Measurements from ENCODE around the gene RERE. TPM values are rescaled to one million over a fixed set of nuclear protein-coding genes. Genes with fewer than 3 reads are reported as not detected.
"Not testable (repeated sequence)": the region's sequence is repeated elsewhere in the genome, so short reads cannot be mapped to it uniquely, and the experiment has no call there.

Gene RERE
- polyA plus RNA-seq, 2 donors: 14.0 to 24.4 TPM

GRCh38 chr1:8822373-8823294 is 5.2 kb upstream of the RERE start:
- WGBS, 2 donors: 61 to 64% methylated on average over 10 of the region's 10 CpGs
- Histone ChIP-seq H3K27ac (ENCODE audit: low read depth in 2 of 2, low read length in 1 of 2) (no peak overlapping the region), H3K4me3 (ENCODE audit: low read depth in 1 of 2, low read length in 2 of 2) (no peak overlapping the region), H3K36me3 (ENCODE audit: control insufficient read depth in 2 of 2, insufficient read depth in 2 of 2, low read length in 1 of 2) (no peaks in the 10 kb centered on the region), H3K9me3 (ENCODE audit: control insufficient read depth in 2 of 2, insufficient read depth in 1 of 2, low read depth in 1 of 2, low read length in 1 of 2) (no peaks in the 10 kb centered on the region), H3K4me1 (ENCODE audit: control insufficient read depth in 2 of 2, insufficient read depth in 2 of 2, low read length in 1 of 2) (peaks cover 0 to 2% of the 10 kb centered on the region in 2 donors), H3K27me3 (ENCODE audit: control insufficient read depth in 1 of 2, insufficient read depth in 2 of 2, low read length in 2 of 2) (no peaks in the 10 kb centered on the region)

- no peaks in the 10 kb centered on the region for H3K27me3 ChIP-seq (ENCODE audit: control insufficient read depth in 1 of 2, insufficient read depth in 2 of 2, low read length in 2 of 2)
- WGBS, 2 donors: 59 to 62% methylated on average over 2 of the region's 2 CpGs
Measured at GRCh38 chr1:8821084-8821483, 3.6 kb upstream of the RERE start.

GRCh38 chr1:8818789-8819188 is 1.3 kb upstream of the RERE start:
- H3K36me3 ChIP-seq (ENCODE audit: control insufficient read depth in 2 of 2, insufficient read depth in 2 of 2, low read length in 1 of 2); H3K9me3 ChIP-seq (ENCODE audit: control insufficient read depth in 2 of 2, insufficient read depth in 1 of 2, low read depth in 1 of 2, low read length in 1 of 2); H3K4me3 ChIP-seq (ENCODE audit: low read depth in 1 of 2, low read length in 2 of 2); H3K27me3 ChIP-seq (ENCODE audit: control insufficient read depth in 1 of 2, insufficient read depth in 2 of 2, low read length in 2 of 2); H3K4me1 ChIP-seq (ENCODE audit: control insufficient read depth in 2 of 2, insufficient read depth in 2 of 2, low read length in 1 of 2); H3K27ac ChIP-seq (ENCODE audit: low read depth in 2 of 2, low read length in 1 of 2): not testable (repeated sequence)
- 75 to 81% methylated on average over 11 of the region's 13 CpGs for WGBS, 2 donors

More at GRCh38 chr1:8821084-8821483, 3.6 kb upstream of the RERE start:
- H3K27ac ChIP-seq (ENCODE audit: low read depth in 2 of 2, low read length in 1 of 2): no peak overlapping the region
- H3K9me3 ChIP-seq (ENCODE audit: control insufficient read depth in 2 of 2, insufficient read depth in 1 of 2, low read depth in 1 of 2, low read length in 1 of 2): no peaks in the 10 kb centered on the region
- no peak overlapping the region for H3K4me3 ChIP-seq (ENCODE audit: low read depth in 1 of 2, low read length in 2 of 2)
- H3K4me1 ChIP-seq (ENCODE audit: control insufficient read depth in 2 of 2, insufficient read depth in 2 of 2, low read length in 1 of 2): peaks cover 0 to 2% of the 10 kb centered on the region in 2 donors
- H3K36me3 ChIP-seq (ENCODE audit: control insufficient read depth in 2 of 2, insufficient read depth in 2 of 2, low read length in 1 of 2): no peaks in the 10 kb centered on the region

DNA sequence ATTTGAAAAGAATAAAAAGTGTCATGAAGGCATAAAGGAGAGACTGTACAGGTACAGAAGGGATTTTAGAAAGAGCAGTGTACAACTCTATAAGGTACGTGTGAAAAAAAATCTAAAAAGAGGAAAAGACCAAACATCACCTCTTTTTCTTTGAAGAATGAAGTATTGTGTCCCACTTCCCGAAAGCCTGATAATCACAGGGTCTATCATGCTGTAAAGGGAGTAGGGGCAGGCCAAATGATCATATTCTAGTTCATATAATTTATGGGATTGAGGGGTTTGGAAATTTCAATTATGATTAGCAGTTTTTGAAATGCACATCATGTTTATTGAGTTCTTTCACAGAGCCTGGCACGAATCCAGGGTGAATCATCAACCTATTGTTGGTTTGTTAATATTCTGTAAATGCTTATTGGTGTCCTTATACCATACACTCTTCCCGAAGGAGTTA is 910 bp upstream of the RERE start:
- H3K27me3 ChIP-seq (ENCODE audit: control insufficient read depth in 1 of 2, insufficient read depth in 2 of 2, low read length in 2 of 2): no peaks in the 10 kb centered on the region
- H3K36me3 ChIP-seq (ENCODE audit: control insufficient read depth in 2 of 2, insufficient read depth in 2 of 2, low read length in 1 of 2): no peaks in the 10 kb centered on the region
- peaks cover 0 to 2% of the 10 kb centered on the region in 2 donors for H3K4me1 ChIP-seq (ENCODE audit: control insufficient read depth in 2 of 2, insufficient read depth in 2 of 2, low read length in 1 of 2)
- no peaks in the 10 kb centered on the region for H3K9me3 ChIP-seq (ENCODE audit: control insufficient read depth in 2 of 2, insufficient read depth in 1 of 2, low read depth in 1 of 2, low read length in 1 of 2)
- H3K27ac ChIP-seq (ENCODE audit: low read depth in 2 of 2, low read length in 1 of 2): peak overlapping the region in 1 of 2 donors; percentile 100
- 6% methylated on average over 4 of the region's 4 CpGs for WGBS, 2 donors
- H3K4me3 ChIP-seq (ENCODE audit: low read depth in 1 of 2, low read length in 2 of 2): peak overlapping the region in 1 of 2 donors; percentile 91

DNA sequence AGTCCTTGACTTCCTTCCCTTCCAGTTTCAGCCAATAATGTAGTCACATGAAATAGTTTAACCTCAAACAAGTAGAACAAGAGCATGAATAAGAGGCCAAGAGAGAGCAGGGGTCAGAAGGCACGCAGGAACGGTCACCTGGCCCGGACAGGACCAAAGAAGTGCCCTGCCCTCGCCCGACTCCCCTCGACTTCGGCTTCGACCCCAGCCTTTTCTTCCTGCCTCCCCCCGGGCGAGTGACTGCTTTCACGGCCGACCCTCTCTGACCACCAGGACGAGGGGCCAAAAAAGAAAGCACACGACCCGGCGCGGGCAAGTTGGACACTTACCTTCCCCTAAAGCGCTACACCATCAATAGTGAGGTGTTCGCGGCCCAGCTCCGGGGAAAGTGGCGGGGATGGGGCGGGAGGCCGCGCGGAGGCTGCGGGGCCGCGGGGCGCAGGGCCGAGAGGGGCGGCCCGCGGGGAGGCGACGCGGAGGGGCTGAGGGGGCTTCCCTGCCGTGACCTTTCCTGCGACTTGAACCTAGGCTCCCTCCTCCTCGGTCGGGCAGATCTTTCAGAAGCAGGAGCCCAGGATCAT is 519 bp downstream of the RERE start:
- no peaks in the 10 kb centered on the region for H3K36me3 ChIP-seq (ENCODE audit: control insufficient read depth in 2 of 2, insufficient read depth in 2 of 2, low read length in 1 of 2)

GRCh38 chr1:8816264-8816663 is 1.2 kb downstream of the RERE start:
- peaks cover 0 to 3% of the 10 kb centered on the region in 2 donors for H3K4me1 ChIP-seq (ENCODE audit: control insufficient read depth in 2 of 2, insufficient read depth in 2 of 2, low read length in 1 of 2)

More for the DNA sequence above, 519 bp downstream of the RERE start:
- H3K27me3 ChIP-seq (ENCODE audit: control insufficient read depth in 1 of 2, insufficient read depth in 2 of 2, low read length in 2 of 2): no peaks in the 10 kb centered on the region
- 0 to 1% methylated on average over 40 to 41 of the region's 41 CpGs for WGBS, 2 donors
- peak overlapping the region; percentile 63 to 91 for H3K4me3 ChIP-seq (ENCODE audit: low read depth in 1 of 2, low read length in 2 of 2)
- H3K4me1 ChIP-seq (ENCODE audit: control insufficient read depth in 2 of 2, insufficient read depth in 2 of 2, low read length in 1 of 2): no peaks in the 10 kb centered on the region
- H3K27ac ChIP-seq (ENCODE audit: low read depth in 2 of 2, low read length in 1 of 2): peak overlapping the region; percentile 97 to 98
- H3K9me3 ChIP-seq (ENCODE audit: control insufficient read depth in 2 of 2, insufficient read depth in 1 of 2, low read depth in 1 of 2, low read length in 1 of 2): no peaks in the 10 kb centered on the region

GRCh38 chr1:8815582-8816151 is 1.8 kb downstream of the RERE start:
- peak overlapping the region; percentile 66 to 74 for H3K27ac ChIP-seq (ENCODE audit: low read depth in 2 of 2, low read length in 1 of 2)
- H3K36me3 ChIP-seq (ENCODE audit: control insufficient read depth in 2 of 2, insufficient read depth in 2 of 2, low read length in 1 of 2): no peaks in the 10 kb centered on the region
- 7 to 8% methylated on average over 2 of the region's 2 CpGs for WGBS, 2 donors
- H3K9me3 ChIP-seq (ENCODE audit: control insufficient read depth in 2 of 2, insufficient read depth in 1 of 2, low read depth in 1 of 2, low read length in 1 of 2): no peaks in the 10 kb centered on the region
- H3K4me3 ChIP-seq (ENCODE audit: low read depth in 1 of 2, low read length in 2 of 2): peak overlapping the region; percentile 31 to 91
- H3K4me1 ChIP-seq (ENCODE audit: control insufficient read depth in 2 of 2, insufficient read depth in 2 of 2, low read length in 1 of 2): peaks cover 0 to 3% of the 10 kb centered on the region in 2 donors
- H3K27me3 ChIP-seq (ENCODE audit: control insufficient read depth in 1 of 2, insufficient read depth in 2 of 2, low read length in 2 of 2): no peaks in the 10 kb centered on the region

More at GRCh38 chr1:8816264-8816663, 1.2 kb downstream of the RERE start:
- Histone ChIP-seq H3K4me3 (ENCODE audit: low read depth in 1 of 2, low read length in 2 of 2) (peak overlapping the region in 1 of 2 donors; percentile 91), H3K27ac (ENCODE audit: low read depth in 2 of 2, low read length in 1 of 2) (peak overlapping the region in 1 of 2 donors; percentile 97), H3K36me3 (ENCODE audit: control insufficient read depth in 2 of 2, insufficient read depth in 2 of 2, low read length in 1 of 2) (no peaks in the 10 kb centered on the region), H3K27me3 (ENCODE audit: control insufficient read depth in 1 of 2, insufficient read depth in 2 of 2, low read length in 2 of 2) (no peaks in the 10 kb centered on the region), H3K9me3 (ENCODE audit: control insufficient read depth in 2 of 2, insufficient read depth in 1 of 2, low read depth in 1 of 2, low read length in 1 of 2) (no peaks in the 10 kb centered on the region)
- WGBS, 2 donors: 5 to 7% methylated on average over 3 of the region's 3 CpGs

- no peak overlapping the region for H3K4me3 ChIP-seq (ENCODE audit: low read depth in 1 of 2, low read length in 2 of 2)
- no peaks in the 10 kb centered on the region for H3K27me3 ChIP-seq (ENCODE audit: control insufficient read depth in 1 of 2, insufficient read depth in 2 of 2, low read length in 2 of 2)
- H3K36me3 ChIP-seq (ENCODE audit: control insufficient read depth in 2 of 2, insufficient read depth in 2 of 2, low read length in 1 of 2): no peaks in the 10 kb centered on the region
- no peaks in the 10 kb centered on the region for H3K9me3 ChIP-seq (ENCODE audit: control insufficient read depth in 2 of 2, insufficient read depth in 1 of 2, low read depth in 1 of 2, low read length in 1 of 2)
- peak overlapping the region; percentile 20 to 21 for H3K27ac ChIP-seq (ENCODE audit: low read depth in 2 of 2, low read length in 1 of 2)
- H3K4me1 ChIP-seq (ENCODE audit: control insufficient read depth in 2 of 2, insufficient read depth in 2 of 2, low read length in 1 of 2): peaks cover 0 to 3% of the 10 kb centered on the region in 2 donors
- WGBS, 2 donors: 40 to 50% methylated on average over 5 of the region's 5 CpGs
Measured at GRCh38 chr1:8814865-8815264, 2.6 kb downstream of the RERE start.

- H3K36me3 ChIP-seq (ENCODE audit: control insufficient read depth in 2 of 2, insufficient read depth in 2 of 2, low read length in 1 of 2): no peaks in the 10 kb centered on the region
- no peaks in the 10 kb centered on the region for H3K9me3 ChIP-seq (ENCODE audit: control insufficient read depth in 2 of 2, insufficient read depth in 1 of 2, low read depth in 1 of 2, low read length in 1 of 2)
- peaks cover 0 to 3% of the 10 kb centered on the region in 2 donors for H3K4me1 ChIP-seq (ENCODE audit: control insufficient read depth in 2 of 2, insufficient read depth in 2 of 2, low read length in 1 of 2)
- no peak overlapping the region for H3K4me3 ChIP-seq (ENCODE audit: low read depth in 1 of 2, low read length in 2 of 2)
- H3K27ac ChIP-seq (ENCODE audit: low read depth in 2 of 2, low read length in 1 of 2): no peak overlapping the region
- no peaks in the 10 kb centered on the region for H3K27me3 ChIP-seq (ENCODE audit: control insufficient read depth in 1 of 2, insufficient read depth in 2 of 2, low read length in 2 of 2)
Measured at GRCh38 chr1:8813991-8814390, 3.4 kb downstream of the RERE start.
